ENCODE results near the gene HTRA3.

DNA sequence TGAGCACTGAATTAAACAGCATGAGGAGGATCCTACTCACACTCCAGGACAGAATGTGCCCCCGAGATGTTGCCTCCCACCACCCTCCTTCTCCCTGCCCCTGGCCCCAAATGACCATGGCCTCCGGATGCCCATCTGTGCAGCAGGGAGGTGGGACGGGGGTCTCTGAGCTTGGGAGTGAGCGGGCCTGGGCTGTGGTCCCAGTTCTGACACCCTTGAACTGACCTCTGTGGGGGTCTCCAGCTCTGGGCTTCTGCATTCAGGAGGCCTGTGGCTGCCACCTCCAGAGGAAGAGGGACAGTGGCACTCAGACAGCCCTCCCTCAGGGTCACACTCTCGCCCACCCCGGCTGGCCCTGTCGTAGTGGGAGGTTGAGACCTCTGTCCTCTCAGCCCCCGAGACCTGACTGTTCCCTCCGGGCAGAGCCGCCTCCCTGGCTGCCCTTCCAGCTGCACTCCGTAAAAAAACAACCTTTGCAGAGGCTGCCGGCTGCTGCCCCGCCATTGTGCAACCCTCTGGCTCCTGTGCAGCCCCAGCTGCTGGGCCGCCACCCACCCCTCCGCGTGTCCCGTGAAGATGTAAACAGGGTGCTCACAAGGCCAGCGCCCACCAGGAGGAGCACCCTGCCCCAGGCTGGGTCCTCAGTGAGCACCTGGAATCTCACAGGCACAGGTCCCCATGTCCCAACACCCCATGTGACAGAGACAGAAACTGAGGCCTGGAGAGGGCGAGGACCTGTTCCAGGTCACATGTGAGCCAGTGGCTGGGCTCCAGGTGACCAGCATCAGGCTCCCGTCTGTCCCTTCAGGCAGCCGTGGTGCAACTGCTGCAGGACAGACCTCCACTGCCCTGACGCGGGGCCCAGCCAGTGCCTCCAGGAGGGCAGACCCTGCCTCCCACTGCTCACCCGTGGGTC, 39.6 kb downstream of the HTRA3 start:
- TF ChIP-seq POLR2A (IDR thresholded peaks at IDR 0.05) = no peak
- TF ChIP-seq, protein P1, sequence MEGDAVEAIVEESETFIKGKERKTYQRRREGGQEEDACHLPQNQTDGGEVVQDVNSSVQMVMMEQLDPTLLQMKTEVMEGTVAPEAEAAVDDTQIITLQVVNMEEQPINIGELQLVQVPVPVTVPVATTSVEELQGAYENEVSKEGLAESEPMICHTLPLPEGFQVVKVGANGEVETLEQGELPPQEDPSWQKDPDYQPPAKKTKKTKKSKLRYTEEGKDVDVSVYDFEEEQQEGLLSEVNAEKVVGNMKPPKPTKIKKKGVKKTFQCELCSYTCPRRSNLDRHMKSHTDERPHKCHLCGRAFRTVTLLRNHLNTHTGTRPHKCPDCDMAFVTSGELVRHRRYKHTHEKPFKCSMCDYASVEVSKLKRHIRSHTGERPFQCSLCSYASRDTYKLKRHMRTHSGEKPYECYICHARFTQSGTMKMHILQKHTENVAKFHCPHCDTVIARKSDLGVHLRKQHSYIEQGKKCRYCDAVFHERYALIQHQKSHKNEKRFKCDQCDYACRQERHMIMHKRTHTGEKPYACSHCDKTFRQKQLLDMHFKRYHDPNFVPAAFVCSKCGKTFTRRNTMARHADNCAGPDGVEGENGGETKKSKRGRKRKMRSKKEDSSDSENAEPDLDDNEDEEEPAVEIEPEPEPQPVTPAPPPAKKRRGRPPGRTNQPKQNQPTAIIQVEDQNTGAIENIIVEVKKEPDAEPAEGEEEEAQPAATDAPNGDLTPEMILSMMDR (IDR thresholded peaks at IDR 0.05) = no peak

Measured in lower leg skin (tissue), 3 donors.